Stimulated activated CD4-positive, alpha-beta T cell treated with anti-CD3 and anti-CD28 coated beads, Interleukin-4, amount 100 ng/mL, for 1 hour (primary cell): Measurements from ENCODE around the gene RCC1.
"Not testable (repeated sequence)": the region's sequence is repeated elsewhere in the genome, so short reads cannot be mapped to it uniquely, and the experiment has no call there.

Source experiments
- DNase-seq: peaks from one replicate; pipeline ENCODE4 v3.0.0-alpha.2; 2020

Gene RCC1, protein sequence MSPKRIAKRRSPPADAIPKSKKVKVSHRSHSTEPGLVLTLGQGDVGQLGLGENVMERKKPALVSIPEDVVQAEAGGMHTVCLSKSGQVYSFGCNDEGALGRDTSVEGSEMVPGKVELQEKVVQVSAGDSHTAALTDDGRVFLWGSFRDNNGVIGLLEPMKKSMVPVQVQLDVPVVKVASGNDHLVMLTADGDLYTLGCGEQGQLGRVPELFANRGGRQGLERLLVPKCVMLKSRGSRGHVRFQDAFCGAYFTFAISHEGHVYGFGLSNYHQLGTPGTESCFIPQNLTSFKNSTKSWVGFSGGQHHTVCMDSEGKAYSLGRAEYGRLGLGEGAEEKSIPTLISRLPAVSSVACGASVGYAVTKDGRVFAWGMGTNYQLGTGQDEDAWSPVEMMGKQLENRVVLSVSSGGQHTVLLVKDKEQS

DNA sequence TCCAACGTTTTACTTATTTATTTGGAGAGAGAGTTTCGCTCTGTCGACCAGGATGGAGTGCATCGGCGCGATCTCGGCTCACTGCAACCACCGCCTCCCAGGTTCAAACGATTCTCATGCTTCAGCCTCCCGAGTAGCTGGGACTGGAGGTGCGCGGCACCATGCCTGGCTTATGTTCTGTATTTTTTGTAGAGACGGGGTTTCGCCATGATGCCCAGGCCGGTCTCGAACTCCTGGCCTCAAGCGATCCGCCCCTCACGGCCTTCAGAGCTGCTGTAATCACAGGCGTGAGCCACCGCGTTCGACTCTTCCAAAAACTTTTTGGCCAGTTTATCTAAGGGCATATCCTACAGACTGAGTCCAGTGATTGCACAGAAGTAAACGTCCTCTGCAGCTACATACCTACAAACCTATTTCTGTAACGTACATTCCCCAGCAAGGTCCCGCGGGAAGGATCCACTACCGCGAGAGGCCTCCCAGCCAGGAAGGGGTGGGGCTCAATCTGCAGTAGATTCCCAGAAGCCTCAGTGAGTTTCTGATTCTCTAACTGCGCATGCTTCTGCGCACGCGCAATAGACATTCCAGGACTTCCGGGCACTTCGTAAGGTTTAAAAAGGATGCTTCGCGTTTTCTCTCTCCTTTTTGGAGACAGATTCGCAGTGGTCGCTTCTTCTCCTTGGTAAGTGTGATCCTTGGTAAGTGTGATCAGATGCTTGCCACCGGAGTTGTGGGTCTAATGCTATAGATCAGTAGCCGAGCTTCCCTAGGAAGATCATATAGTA, at the start of gene RCC1:
Gene RCC1 (plus strand): TSS at position 638 of the 782 bp plus-strand sequence. CDS start 23,824 bp downstream, outside the sequence.
- peak; percentile 90 for DNase-seq

DNA sequence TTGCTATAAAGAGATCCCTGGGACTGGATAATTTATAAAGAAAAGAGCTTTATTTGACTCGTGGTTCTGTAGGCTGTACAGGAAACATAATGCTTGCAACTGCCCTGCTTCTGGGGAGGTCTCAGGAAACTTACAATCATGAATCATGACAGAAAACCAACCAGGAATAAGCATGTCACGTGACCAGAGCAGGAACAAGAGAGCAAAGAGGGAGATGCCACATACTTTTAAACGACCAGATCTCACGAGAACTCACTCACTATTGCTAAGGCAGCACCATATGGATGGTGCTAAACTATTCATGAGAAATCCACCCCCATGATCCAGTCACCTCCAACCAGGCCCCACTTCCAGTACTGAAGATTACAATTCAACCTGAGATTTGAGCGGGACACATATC, 49.8 kb upstream of the RCC1 start:
- no peak for DNase-seq

DNA sequence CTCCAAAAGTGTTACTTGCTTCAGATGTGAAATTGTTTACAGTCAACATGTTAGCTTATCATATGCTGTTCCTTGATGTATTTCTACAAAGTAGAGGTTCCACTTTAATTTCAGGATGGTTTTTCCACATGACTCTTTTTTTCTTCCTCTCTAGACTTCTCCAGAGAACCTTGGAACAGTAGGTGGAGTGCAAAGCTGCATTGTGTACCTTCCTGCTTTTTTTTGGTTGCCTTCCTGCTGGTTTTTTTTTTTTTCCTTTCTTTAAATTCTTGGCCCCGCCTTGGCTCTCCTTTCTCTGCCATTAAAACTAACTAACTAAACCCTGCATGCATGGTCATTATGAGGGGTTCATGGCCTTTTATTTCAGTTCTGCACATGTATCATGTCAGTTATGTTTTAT, 48.2 kb upstream of the RCC1 start:
- DNase-seq, result no peak

DNA sequence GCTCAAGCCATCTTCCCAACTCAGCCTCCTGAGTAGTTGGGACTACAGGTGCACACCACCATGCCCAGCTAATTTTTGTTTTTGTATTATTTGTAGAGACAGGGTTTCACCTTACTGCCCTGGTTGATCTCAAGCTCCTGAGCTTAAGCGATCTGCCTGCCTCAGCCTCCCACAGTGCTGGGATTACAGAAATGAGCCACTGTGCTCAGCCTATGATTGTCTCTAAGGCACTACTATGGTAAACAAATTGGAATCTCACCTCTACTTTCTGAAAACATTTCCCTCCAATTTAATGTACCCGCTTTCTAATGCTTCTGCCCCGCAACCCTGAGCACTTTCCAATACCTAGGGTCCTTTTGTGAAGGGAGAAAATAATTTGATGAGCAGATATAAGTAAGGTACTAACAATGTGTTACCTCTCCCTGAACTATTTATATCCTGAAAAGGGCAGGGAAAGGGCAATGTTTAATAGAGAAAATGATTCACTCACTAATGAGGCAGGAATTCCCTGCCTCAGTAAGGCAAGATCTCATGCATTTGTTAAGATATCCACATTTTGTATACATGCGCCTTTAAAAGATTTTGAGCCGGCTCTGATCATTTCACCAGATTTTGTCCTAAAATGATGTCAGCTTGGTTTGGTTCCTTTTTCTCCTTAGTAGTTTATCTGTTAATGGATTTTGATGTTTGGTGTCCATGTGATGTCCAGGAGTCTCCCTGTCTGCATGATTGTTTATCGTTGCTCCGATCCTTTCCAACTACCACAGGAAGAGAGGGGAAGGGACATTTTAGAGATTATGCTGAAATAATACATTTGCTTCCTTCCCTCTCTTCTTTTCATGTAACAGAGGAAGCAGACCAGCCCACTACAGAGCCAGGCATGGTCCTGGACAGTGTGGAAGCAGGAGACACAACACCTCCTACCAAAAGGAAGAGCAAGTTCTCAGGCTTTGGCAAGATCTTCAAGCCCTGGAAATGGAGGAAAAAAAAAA, 47.3 kb upstream of the RCC1 start:
- DNase-seq, result no peak

DNA sequence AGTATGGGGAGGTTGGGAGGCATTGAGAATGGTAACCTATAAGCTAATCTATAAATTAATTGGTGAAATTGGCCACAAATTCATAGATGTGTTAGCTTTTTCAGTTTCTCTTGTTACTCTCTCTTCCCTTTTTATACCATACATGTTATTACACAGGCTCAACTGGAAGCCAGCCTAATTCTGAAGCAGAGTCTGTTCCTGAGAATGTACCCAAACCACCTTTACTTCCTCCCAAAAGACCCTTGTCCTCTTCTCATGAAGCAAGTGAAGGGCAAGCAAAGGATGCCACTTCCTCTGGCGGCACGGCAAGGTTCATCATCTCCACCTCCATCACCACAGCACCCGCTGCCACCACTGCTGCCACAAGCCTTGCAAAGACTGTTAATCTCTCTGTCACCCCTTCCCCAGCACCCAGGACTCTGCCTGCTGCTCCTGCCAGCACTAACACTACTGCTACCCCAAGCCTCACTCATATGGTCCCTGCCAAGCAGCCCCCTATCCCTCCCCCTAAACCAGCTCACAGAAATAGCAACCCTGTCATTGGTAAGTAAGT, 39.5 kb upstream of the RCC1 start:
- DNase-seq, result no peak

DNA sequence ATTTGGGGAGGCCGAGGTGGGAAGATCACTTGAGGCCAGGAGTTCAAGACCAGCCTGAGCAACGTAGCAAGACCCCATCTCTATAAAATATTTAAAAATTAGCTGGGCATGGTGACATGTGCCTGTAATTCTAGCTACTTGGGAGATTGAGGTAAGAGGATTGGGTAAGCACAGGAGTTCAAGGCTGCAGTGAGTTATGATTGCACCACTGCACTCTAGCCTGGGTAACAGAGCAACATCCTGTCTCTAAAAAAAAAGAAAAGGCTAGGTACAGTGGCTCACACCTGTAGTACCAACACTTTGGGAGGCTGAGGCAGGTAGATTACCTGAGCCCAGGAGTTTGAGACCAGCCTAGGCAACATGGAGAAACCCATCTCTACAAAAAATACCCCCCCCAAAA, 35.7 kb upstream of the RCC1 start:
- no peak for DNase-seq

DNA sequence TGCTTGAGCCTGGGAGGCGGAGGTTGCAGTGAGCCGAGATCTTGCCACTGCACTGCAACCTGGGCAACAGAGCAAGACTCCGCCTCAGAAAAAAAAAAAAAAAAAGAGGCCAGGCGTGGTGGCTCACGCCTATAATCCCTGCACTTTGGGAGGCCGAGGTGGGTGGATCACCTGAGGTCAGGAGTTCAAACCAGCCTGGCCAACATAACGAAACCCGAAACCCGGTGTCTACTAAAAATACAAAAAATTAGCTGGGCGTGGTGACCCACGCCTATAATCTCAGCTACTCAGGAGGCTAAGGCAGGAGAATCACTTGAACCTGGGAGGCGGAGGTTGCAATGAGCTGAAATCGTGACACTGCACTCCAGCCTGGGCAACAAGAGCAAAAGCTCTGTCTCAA, 26.3 kb upstream of the RCC1 start:
- DNase-seq, result not testable (repeated sequence)

DNA sequence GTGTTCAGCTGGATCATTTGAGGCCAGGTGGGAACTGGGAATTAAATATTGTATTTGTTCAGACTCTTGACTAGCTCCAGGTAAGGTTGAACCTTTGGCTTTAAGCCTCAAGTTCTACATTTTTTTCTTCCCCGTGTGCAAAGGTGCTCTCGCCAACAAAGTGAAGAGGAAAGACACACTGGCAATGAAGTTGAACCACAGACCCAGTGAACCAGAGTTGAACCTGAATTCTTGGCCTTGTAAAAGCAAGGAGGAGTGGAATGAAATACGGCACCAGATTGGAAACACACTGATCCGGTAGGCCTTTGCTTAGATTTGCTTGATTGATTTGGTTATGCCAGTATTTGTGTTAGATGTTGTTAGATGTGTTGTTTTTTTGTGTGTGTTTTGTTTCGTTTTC, 25.5 kb upstream of the RCC1 start:
- no peak for DNase-seq

DNA sequence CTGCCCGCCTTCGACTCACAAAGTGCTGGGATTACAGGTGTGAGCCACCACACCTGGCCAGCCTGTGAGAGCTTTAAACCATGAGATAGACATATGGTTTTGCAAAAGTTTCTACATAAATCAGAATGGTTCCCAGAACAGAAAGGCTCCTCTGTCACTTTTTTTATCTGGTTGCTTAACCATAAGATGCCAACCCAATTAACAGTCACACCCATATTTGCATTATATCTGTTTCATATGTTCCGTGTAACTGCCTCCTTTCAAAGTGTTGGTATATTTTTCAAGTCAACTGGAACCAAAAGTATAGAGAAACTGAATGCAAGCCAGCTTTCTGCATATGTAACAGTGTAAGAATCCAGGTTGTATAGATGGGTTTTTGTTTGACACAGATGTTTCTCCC, 23.7 kb upstream of the RCC1 start:
- DNase-seq, result no peak

DNA sequence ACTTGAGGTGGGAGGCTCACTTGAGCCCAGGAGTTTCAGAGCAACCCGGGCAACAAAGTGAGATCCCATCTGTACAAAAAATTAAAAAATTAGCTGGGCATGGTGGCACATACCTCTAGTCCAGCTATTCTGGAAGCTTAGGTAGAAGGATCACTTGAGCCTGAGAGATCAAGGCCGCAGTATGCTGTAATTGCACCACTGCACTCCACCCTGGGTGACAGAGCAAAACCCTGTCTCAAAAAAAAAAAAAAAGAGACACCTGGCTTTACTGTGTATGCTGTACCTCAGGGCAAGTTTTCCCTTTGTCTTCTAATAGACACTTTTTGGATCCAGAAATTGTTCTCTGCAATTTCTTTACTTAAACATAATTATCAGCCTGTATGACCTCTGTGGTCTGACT, 23.1 kb upstream of the RCC1 start:
- no peak for DNase-seq

DNA sequence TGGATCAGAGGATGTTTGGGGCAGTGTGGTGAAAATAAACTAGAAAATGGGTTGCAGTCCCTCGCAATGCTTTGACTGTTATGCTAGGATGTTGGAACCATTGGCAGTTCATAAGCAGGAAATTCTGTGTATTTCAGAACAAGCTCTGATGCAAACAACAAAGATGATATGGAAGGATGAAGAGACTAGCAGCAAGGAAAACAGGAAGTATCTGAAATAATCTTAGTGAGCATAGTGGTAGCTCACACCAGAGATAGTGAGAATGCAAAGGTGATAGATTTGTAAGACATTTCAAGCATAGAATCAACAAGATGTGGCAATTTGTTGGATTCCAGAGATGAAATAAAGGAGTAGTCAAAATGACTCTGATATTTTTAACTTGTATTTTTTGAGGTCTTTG, 11.1 kb upstream of the RCC1 start:
- no peak for DNase-seq

DNA sequence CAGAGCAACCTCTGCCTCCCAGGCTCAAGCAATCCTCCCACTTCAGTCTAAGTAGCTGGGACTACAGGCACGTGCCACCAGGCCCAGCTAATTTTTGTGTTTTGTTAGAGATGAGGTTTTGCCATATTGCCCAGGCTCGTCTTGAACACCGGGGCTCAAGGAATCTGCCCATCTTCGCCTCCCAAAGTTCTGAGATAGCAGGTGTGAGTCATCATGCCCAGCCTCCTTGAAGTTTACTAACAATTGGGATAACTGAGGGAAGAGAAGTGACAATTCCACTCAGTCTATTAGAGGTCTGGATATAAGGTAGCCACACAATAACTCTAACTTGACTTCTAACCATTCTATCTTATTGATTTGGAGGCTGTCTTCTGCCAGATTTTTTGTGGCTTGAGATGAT, 6.3 kb upstream of the RCC1 start:
- no peak for DNase-seq

DNA sequence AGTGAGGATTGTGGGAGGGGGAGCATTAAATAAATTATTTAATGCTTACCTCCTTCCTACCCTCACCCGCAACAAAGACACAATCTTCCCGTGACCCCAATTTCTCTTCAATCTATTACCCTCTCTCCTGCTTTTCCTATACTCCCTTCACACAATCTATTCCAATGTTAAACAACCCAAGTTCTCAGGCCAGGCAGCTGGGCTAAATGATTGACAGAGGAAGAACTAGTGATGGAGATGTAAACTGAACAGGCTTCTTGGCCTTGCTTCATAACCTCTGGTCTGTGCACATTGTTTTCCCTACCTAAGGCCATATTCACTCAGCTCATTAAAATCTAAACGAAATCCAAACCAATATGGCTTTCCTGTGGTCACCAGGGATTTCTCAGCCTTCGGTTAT, 3.9 kb upstream of the RCC1 start:
- DNase-seq, result no peak

DNA sequence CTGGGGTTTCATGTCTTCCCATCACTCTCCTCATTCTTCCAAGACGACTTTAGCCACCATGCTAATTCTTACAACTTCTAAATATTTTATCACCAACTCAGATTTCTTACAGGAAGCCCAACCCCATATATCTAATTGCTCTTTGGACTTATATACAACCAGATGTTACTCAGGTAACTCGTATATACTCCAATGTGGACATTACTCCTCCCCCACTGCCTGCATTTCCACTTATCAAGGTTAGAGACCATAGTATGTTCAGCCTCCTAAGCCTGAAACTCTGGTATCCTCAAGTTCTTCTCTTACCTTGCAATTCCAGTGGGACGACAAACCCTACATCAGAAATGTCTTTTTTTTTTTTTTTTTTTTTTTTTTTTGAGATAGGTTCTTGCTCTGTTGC, 2.7 kb upstream of the RCC1 start:
- no peak for DNase-seq

DNA sequence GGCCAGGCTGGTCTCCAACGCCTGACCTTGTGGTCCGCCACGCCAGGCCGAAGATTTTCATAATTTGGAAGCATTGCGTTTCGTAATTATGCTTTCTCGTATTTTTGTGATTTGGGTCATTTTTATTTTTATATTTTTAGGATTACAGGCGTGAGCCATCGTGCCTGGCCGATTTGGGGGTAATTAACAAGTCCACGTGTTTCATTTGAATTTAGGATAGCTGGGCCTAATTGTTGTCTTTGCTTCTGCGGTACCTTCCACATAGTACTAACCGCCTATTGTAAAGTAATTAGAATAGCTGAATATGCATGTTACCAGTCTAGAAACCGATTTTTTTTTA, 1.0 kb downstream of the RCC1 start:
- no peak for DNase-seq

DNA sequence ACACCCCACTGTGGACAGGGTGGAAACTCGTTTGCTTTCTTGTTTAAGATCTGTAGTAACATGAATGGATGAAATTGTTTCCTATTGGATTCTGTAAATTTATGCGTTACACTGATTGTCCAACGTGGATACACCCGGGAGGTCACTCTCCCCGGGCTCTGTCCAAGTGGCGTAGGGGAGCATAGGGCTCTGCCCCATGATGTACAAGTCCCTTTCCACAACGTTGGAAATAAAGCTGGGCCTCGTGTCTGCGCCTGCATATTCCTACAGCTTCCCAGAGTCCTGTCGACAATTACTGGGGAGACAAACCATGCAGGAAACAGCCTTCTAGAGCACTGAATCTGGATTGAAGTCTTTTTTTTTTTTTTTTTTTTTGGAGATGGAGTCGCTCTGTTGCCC, 1.4 kb downstream of the RCC1 start:
- peak; percentile 43 for DNase-seq

DNA sequence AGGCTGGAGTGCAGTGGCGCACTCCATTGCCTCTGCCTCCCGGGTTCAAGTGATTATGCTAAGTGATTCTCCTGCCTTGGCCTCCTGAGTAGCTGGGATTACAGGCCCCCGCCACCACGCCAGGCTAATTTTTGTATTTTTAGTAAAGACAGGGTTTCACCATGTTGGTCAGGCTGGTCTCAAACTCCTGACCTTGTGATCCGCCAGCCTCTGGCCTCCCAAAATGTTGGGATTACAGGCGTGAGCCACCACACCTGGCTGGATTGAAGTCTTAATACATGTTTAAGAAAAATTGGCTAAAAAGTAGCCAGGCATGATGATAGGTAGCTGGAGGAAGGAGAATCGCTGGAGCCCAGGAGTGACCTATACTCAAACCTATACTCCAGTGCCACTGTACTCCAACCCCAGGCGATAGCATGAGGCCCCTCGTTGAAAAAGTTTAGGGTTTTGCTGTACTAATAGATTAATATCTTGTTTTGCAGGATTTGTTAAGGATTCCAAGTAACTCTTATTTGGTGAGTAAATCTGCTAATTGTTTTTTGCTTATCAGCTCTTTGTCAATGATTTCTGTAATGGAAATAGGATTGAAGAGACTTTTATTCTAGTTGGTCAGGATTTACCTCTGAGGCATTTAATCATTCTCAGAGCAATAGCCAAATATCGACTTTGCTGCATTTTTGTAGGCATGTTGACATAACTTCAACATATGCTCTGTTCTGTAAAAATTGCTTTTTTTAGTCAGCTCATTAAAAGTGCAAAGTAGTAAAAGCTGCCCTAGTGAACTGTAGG, 2.0 kb downstream of the RCC1 start:
- peak; percentile 33 for DNase-seq

DNA sequence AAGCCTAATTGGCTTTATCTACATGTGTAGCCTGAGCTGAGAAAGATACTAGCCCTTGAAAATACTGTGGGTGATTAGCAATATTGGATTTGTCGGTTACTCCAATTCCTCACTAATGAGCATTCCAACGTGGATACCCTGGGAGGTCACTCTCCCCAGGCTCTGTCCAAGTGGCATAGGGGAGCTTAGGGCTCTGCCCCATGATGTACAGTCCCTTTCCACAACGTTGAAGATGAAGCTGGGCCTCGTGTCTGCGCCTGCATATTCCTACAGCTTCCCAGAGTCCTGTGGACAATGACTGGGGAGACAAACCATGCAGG, 2.6 kb downstream of the RCC1 start:
- peak; percentile 33 for DNase-seq

DNA sequence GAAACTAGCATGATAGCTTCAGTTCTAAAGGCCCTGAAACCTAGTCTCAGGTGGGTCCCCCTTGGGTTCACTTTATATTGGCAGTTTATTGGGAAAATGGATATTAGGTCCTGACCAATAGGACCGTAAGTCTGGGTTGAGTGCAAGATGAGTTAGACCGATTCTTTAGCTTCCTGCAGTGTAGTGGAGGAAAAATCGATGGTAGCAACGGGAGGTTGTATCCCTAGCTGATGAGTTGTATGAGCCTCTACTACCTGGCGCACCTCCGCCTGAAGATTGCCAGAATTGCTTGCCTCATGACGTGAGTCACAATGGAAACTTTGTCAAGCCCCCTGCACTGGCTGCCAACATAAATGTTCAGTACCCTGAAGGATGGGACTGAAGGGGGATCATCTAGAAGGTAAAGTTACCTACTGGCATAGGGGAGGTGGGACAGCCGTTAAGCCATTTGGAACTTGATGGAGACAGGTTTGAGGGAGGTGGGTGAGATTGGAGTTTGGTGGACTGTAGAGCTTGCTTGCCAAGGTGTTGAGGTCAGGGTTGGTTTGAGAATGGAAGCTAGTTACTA, 3.9 kb downstream of the RCC1 start:
- peak; percentile 48 for DNase-seq

DNA sequence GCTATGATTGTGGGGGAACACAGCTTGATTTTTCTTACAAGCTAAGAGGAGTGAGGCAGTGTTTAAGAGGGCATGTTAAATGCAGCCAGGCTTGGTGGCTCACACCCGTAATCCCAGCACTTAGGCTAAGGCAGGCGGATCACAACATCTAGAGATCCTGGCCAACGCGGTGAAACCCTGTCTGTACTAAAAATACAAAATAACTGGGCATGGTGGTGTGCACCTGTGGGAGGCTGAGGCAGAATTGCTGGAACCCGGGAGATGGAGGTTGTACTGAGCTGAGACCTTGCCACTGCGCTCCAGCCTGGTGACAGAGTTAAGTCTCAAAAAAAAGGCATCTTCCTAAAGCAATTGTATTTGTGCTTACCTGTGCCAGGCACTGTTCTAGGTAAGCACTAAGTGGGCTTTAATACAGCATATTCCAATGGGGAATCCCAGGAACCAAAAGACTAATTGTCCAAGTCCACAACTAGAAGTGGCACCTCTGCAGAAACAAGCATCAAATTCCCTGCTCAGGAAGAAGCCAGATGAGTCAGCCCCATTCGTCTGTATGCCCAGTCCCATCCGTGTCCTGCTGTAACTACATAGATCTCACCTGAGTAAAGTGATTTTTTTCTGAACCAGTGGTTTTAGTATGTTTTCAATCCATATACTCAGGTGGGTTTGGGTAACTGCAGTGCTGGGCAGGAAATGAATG, 4.6 kb downstream of the RCC1 start:
- peak; percentile 44 for DNase-seq

DNA sequence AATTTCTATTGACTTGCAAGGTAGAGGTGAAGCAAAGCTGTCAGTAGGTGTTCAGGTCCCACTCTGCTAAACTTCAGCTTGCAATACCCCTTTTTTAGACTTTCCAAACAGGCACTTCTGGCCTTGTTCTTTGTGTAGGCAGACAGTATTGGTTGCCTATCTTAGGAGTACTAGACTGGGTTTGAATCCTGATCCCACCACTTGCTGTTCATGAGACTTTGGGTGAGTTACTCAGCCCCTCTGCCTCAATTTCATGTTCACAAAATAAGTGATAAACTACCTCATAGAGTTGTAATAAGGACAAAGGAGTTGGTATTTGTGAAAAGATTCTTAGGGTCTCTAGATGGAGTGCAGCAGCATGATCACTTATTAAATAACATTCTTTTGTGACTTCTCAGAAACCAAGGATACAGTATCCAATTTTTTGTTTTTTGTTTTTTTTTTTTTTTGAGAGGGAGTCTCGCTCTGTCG, 5.2 kb downstream of the RCC1 start:
- no peak for DNase-seq
